SK-N-SH treated with all-trans-retinoic acid at 6 μM for 48 hours (cell line): ENCODE results near the gene KAT7.
A peak's percentile ranks its signal among the peaks of the same experiment; 100 is the strongest.

Source experiments
- ATAC-seq: fragments of 200-7000 bp; cut with Tn5 transposase; 3 replicates; pipeline ENCODE4 v1.9.1; 2020; ENCODE audit warnings: mild to moderate bottlenecking, moderate library complexity
- ARNTL ChIP-seq: fragments of 450-650 bp; formaldehyde crosslinking; IDR thresholded peaks from 2 replicates; pipeline ENCODE4 v1.5.0; 2020; ENCODE audit warnings: low read depth, mild to moderate bottlenecking, moderate library complexity, borderline replicate concordance
- BACH2 ChIP-seq: fragments of 250-450 bp; sonication (Bioruptor Pico); IDR thresholded peaks from 2 replicates; pipeline ENCODE4 v1.9.0; 2021; ENCODE audit warnings: mild to moderate bottlenecking, borderline replicate concordance
- GLIS3 ChIP-seq: fragments of 250-450 bp; sonication (Bioruptor Pico); IDR thresholded peaks from 2 replicates; pipeline ENCODE4 v1.5.0; 2020; ENCODE audit warnings: mild to moderate bottlenecking, moderate library complexity
- ISL1 ChIP-seq: fragments of 250-450 bp; sonication (Bioruptor Pico); IDR thresholded peaks from 2 replicates; pipeline ENCODE4 v2.1.2; 2022; ENCODE audit warnings: mild to moderate bottlenecking, moderate library complexity
- OSR1 ChIP-seq: fragments of 250-450 bp; sonication (Bioruptor Pico); IDR thresholded peaks from 2 replicates; pipeline ENCODE4 v1.8.0; 2022; ENCODE audit warnings: moderate library complexity, mild to moderate bottlenecking, inconsistent platforms
- PPARA ChIP-seq: fragments of 250-450 bp; sonication (Bioruptor Pico); IDR thresholded peaks from 2 replicates; pipeline ENCODE4 v1.5.0; 2020; ENCODE audit warnings: mild to moderate bottlenecking, borderline replicate concordance
- RARB ChIP-seq: fragments of 250-450 bp; sonication (Bioruptor Pico); IDR thresholded peaks from 2 replicates; pipeline ENCODE4 v1.8.0; 2021; ENCODE audit warnings: mild to moderate bottlenecking, moderate library complexity
- SNAI2 ChIP-seq: fragments of 250-450 bp; sonication (Bioruptor Pico); IDR thresholded peaks from 2 replicates; pipeline ENCODE4 v1.5.0; 2020; ENCODE audit warnings: mild to moderate bottlenecking, moderate library complexity
- TCF4 ChIP-seq: fragments of 250-450 bp; sonication (Bioruptor Pico); IDR thresholded peaks from 2 replicates; pipeline ENCODE4 v1.8.0; 2021; ENCODE audit warnings: mild to moderate bottlenecking, moderate library complexity, borderline replicate concordance
- ZC3H10 ChIP-seq: fragments of 250-450 bp; sonication (Bioruptor Pico); IDR thresholded peaks from 2 replicates; pipeline ENCODE4 v1.5.1; 2021; ENCODE audit warnings: mild to moderate bottlenecking, moderate library complexity
- ZFP3 ChIP-seq: fragments of 250-450 bp; sonication (Bioruptor Pico); IDR thresholded peaks from 2 replicates; pipeline ENCODE4 v1.5.0; 2020; ENCODE audit warnings: mild to moderate bottlenecking, moderate library complexity
- ZNF565 ChIP-seq: fragments of 450-650 bp; formaldehyde crosslinking; conservative IDR thresholded peaks from 2 replicates; pipeline ENCODE4 v1.5.0; 2020; ENCODE audit warnings: low read depth, mild to moderate bottlenecking, moderate library complexity
- ZNF70 ChIP-seq: fragments of 450-650 bp; formaldehyde crosslinking; IDR thresholded peaks from 2 replicates; pipeline ENCODE4 v1.5.0; 2020; ENCODE audit warnings: mild to moderate bottlenecking, moderate library complexity
- ZNF8 ChIP-seq: fragments of 450-650 bp; formaldehyde crosslinking; IDR thresholded peaks from 2 replicates; pipeline ENCODE4 v1.5.0; 2020; ENCODE audit warnings: mild to moderate bottlenecking, moderate library complexity
- TF ChIP-seq, protein P1 (sequence below): fragments of 250-450 bp; sonication (Bioruptor Pico); IDR thresholded peaks from 2 replicates; pipeline ENCODE4 v1.5.1; 2020; ENCODE audit warnings: low read depth, mild to moderate bottlenecking, moderate library complexity
- TF ChIP-seq, protein P2 (sequence below): fragments of 250-450 bp; sonication (Bioruptor Pico); IDR thresholded peaks from 2 replicates; pipeline ENCODE4 v1.5.0; 2020; ENCODE audit warnings: mild to moderate bottlenecking, moderate library complexity
- TF ChIP-seq, protein P3 (sequence below): fragments of 250-450 bp; sonication (Bioruptor Pico); IDR thresholded peaks from 2 replicates; pipeline ENCODE4 v1.8.0; 2021; ENCODE audit warnings: low read depth, mild to moderate bottlenecking, moderate library complexity, borderline replicate concordance

The KAT7 gene

GRCh38 chr17:49760296-49760695 lies 28.2 kb upstream of the KAT7 start:
- TF ChIP-seq ZFP3 (CRISPR knock-in tag) (no peak), GLIS3 (CRISPR knock-in tag) (no peak), ZNF8 (CRISPR knock-in tag) (no peak), ARNTL (CRISPR knock-in tag) (no peak), PPARA (CRISPR knock-in tag) (no peak), ZNF70 (no peak)
- TF ChIP-seq, protein P1, sequence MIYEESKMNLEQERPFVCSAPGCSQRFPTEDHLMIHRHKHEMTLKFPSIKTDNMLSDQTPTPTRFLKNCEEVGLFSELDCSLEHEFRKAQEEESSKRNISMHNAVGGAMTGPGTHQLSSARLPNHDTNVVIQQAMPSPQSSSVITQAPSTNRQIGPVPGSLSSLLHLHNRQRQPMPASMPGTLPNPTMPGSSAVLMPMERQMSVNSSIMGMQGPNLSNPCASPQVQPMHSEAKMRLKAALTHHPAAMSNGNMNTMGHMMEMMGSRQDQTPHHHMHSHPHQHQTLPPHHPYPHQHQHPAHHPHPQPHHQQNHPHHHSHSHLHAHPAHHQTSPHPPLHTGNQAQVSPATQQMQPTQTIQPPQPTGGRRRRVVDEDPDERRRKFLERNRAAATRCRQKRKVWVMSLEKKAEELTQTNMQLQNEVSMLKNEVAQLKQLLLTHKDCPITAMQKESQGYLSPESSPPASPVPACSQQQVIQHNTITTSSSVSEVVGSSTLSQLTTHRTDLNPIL (CRISPR knock-in tag) = no peak
- no peak for ATAC-seq

- TF ChIP-seq BACH2 = no peak
- no peak for TF ChIP-seq TCF4 (CRISPR knock-in tag)
- TF ChIP-seq ZNF565 (CRISPR knock-in tag) = no peak
- TF ChIP-seq, protein P1 (CRISPR knock-in tag) = no peak
- TF ChIP-seq, protein P2, sequence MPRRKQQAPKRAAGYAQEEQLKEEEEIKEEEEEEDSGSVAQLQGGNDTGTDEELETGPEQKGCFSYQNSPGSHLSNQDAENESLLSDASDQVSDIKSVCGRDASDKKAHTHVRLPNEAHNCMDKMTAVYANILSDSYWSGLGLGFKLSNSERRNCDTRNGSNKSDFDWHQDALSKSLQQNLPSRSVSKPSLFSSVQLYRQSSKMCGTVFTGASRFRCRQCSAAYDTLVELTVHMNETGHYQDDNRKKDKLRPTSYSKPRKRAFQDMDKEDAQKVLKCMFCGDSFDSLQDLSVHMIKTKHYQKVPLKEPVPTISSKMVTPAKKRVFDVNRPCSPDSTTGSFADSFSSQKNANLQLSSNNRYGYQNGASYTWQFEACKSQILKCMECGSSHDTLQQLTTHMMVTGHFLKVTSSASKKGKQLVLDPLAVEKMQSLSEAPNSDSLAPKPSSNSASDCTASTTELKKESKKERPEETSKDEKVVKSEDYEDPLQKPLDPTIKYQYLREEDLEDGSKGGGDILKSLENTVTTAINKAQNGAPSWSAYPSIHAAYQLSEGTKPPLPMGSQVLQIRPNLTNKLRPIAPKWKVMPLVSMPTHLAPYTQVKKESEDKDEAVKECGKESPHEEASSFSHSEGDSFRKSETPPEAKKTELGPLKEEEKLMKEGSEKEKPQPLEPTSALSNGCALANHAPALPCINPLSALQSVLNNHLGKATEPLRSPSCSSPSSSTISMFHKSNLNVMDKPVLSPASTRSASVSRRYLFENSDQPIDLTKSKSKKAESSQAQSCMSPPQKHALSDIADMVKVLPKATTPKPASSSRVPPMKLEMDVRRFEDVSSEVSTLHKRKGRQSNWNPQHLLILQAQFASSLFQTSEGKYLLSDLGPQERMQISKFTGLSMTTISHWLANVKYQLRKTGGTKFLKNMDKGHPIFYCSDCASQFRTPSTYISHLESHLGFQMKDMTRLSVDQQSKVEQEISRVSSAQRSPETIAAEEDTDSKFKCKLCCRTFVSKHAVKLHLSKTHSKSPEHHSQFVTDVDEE = no peak
- no peak for TF ChIP-seq ARNTL (CRISPR knock-in tag)
- TF ChIP-seq, protein P3, sequence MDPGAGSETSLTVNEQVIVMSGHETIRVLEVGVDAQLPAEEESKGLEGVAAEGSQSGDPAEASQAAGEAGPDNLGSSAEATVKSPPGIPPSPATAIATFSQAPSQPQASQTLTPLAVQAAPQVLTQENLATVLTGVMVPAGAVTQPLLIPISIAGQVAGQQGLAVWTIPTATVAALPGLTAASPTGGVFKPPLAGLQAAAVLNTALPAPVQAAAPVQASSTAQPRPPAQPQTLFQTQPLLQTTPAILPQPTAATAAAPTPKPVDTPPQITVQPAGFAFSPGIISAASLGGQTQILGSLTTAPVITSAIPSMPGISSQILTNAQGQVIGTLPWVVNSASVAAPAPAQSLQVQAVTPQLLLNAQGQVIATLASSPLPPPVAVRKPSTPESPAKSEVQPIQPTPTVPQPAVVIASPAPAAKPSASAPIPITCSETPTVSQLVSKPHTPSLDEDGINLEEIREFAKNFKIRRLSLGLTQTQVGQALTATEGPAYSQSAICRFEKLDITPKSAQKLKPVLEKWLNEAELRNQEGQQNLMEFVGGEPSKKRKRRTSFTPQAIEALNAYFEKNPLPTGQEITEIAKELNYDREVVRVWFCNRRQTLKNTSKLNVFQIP (CRISPR knock-in tag) = no peak
- ATAC-seq = no peak
Observed at GRCh38 chr17:49760932-49761558, 27.4 kb upstream of the KAT7 start.

GRCh38 chr17:49762151-49762941 lies 26.1 kb upstream of the KAT7 start:
- no peak for ATAC-seq
- TF ChIP-seq ZC3H10 (no peak), ARNTL (CRISPR knock-in tag) (no peak), ZFP3 (CRISPR knock-in tag) (no peak), OSR1 (no peak), PPARA (CRISPR knock-in tag) (no peak)

- peak; percentile 98 for ATAC-seq
- TF ChIP-seq ZC3H10 (no peak), SNAI2 (CRISPR knock-in tag) (no peak), ZNF8 (CRISPR knock-in tag) (no peak), TCF4 (CRISPR knock-in tag) (no peak), ZNF565 (CRISPR knock-in tag) (no peak), BACH2 (no peak), RARB (CRISPR knock-in tag) (no peak), OSR1 (no peak), ZNF70 (no peak), ISL1 (CRISPR knock-in tag) (no peak)
- TF ChIP-seq, protein P2 = no peak
- TF ChIP-seq, protein P3 (CRISPR knock-in tag) = no peak
- TF ChIP-seq, protein P1 (CRISPR knock-in tag) = no peak
Observed at GRCh38 chr17:49763735-49764558, 24.5 kb upstream of the KAT7 start, which contains the start of gene FAM117A. Gene FAM117A (minus strand): TSS chr17:49764131. CDS start chr17:49764087, 44 bp downstream.
